Smooth muscle cell (in vitro differentiated cells): ENCODE results near the gene MAP2K1. TPM values are rescaled to one million over a fixed set of nuclear protein-coding genes. Genes with fewer than 3 reads are reported as not detected.
A peak's percentile ranks its signal among the peaks of the same experiment; 100 is the strongest.

Source experiments
- DNase-seq: peaks from one replicate; lab custom pipeline; 2025; ENCODE audit not compliant: unreplicated experiment; lab: John Stamatoyannopoulos, UW
- H2AFZ ChIP-seq: fragments of 200-600 bp; sonication (generic); 2 replicates; pipeline ENCODE4 v1.6.0; 2016; ENCODE audit warnings: antibody characterized with exemption, low read depth, mild to moderate bottlenecking
- H3F3A ChIP-seq: fragments of 200-600 bp; sonication (generic); 2 replicates; pipeline ENCODE4 v1.6.0; 2017; ENCODE audit warnings: antibody characterized with exemption, low read depth
- H3K27ac ChIP-seq: fragments of 200-600 bp; sonication (generic); 2 replicates; pipeline ENCODE4 v1.5.1; 2016; ENCODE audit warnings: low read depth, mild to moderate bottlenecking
- H3K27me3 ChIP-seq: fragments of 200-600 bp; sonication (generic); 2 replicates; pipeline ENCODE4 v1.6.1; 2016; ENCODE audit warnings: low read depth, mild to moderate bottlenecking
- H3K36me3 ChIP-seq: fragments of 200-600 bp; sonication (generic); 2 replicates; pipeline ENCODE4 v1.5.1; 2016; ENCODE audit warnings: low read depth
- H3K4me1 ChIP-seq: fragments of 200-600 bp; sonication (generic); 2 replicates; pipeline ENCODE4 v1.5.1; 2016; ENCODE audit warnings: low read depth
- H3K4me2 ChIP-seq: fragments of 200-600 bp; sonication (generic); 2 replicates; pipeline ENCODE4 v1.6.0; 2016; ENCODE audit warnings: mild to moderate bottlenecking
- H3K4me3 ChIP-seq: fragments of 200-600 bp; sonication (generic); 2 replicates; pipeline ENCODE4 v1.5.1; 2016; ENCODE audit warnings: mild to moderate bottlenecking
- H3K79me2 ChIP-seq: fragments of 200-600 bp; sonication (generic); 2 replicates; pipeline ENCODE4 v1.6.0; 2016; ENCODE audit warnings: low read depth, mild to moderate bottlenecking
- H3K9ac ChIP-seq: fragments of 200-600 bp; sonication (generic); 2 replicates; pipeline ENCODE4 v1.6.0; 2016; ENCODE audit warnings: low read depth
- H3K9me3 ChIP-seq: fragments of 200-600 bp; sonication (generic); replicated peaks from 2 replicates; pipeline ENCODE4 v1.5.1; 2016; ENCODE audit warnings: low read depth
- H4K20me1 ChIP-seq: fragments of 200-600 bp; sonication (generic); 2 replicates; pipeline ENCODE4 v1.6.0; 2016; ENCODE audit warnings: low read depth
- CTCF ChIP-seq: fragments of 200-600 bp; sonication (generic); IDR thresholded peaks from 2 replicates; pipeline ENCODE4 v1.5.1; 2017; ENCODE audit warnings: borderline replicate concordance, mild to moderate bottlenecking, antibody characterized with exemption; ENCODE audit not compliant: insufficient read depth, poor library complexity, severe bottlenecking
- WGBS: methylation state at CpG from one replicate; pipeline ENCODE4 v1.1.7; 2016; ENCODE audit warnings: low lambda C conversion rate; 5-methylcytosine and 5-hydroxymethylcytosine counted together
- polyA plus RNA-seq: library from polyadenylated mRNA; unstranded; fragments of >200 nt; fragmentation: Nextera tagmentation; extraction: Ambion mirVana; gene quantifications from 2 replicates; pipeline ENCODE4 v1.2.1, GENCODE V29; 2016
- total RNA-seq: library from RNA; depleted of rRNA; stranded (reverse); fragments of >200 nt; gene quantifications from 2 replicates; pipeline ENCODE4 v1.2.3, GENCODE V29; 2014

The MAP2K1 gene
- total and polyA plus RNA-seq, 2 experiments from 2014 or later: 50.4 to 62.9 TPM

- H2AFZ ChIP-seq: peak overlapping the region; percentile 60
- peaks cover 9% of the 10 kb centered on the region for H3K4me1 ChIP-seq
- H3K79me2 ChIP-seq: peaks cover 50% of the 10 kb centered on the region
- H3K4me3 ChIP-seq: peak overlapping the region; percentile 63
- no peaks in the 10 kb centered on the region for H3K27me3 ChIP-seq
- peaks cover 50% of the 10 kb centered on the region for H4K20me1 ChIP-seq
- H3F3A ChIP-seq: no peaks in the 10 kb centered on the region
- no peaks in the 10 kb centered on the region for H3K36me3 ChIP-seq
- peak overlapping the region; percentile 86 for H3K4me2 ChIP-seq
- DNase-seq: peak; percentile 60
- WGBS: 1% methylated on average over 48 of the region's 62 CpGs
- H3K9me3 ChIP-seq: no peaks in the 10 kb centered on the region
- no peak for TF ChIP-seq CTCF
- H3K9ac ChIP-seq: peak overlapping the region; percentile 92
- peak overlapping the region; percentile 91 for H3K27ac ChIP-seq
Observed at GRCh38 chr15:66387163-66388042, 691 bp downstream of the MAP2K1 start.

DNA sequence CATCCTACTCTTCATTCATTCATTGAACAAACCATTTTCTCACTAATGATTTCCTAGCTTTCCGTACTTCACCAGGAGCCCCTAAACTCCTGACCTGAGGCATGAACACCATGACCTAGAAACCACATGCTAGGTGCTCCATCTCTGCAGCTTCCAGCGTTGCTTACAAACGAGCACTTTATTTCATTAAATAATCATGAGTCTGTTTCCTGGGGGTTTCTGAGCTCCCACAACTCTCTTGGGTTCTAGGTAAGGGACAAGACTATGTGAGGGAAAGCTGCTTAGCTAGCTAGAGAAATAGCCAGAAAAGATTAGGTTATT lies 1.3 kb downstream of the MAP2K1 start:
- DNase-seq: no peak
- H2AFZ ChIP-seq: no peak overlapping the region
- peaks cover 9% of the 10 kb centered on the region for H3K4me1 ChIP-seq
- WGBS: 33% methylated on average over 3 of the region's 3 CpGs
- H4K20me1 ChIP-seq: peaks cover 56% of the 10 kb centered on the region
- no peaks in the 10 kb centered on the region for H3K9me3 ChIP-seq
- H3K36me3 ChIP-seq: no peaks in the 10 kb centered on the region
- no peaks in the 10 kb centered on the region for H3K27me3 ChIP-seq
- no peak for TF ChIP-seq CTCF
- peaks cover 56% of the 10 kb centered on the region for H3K79me2 ChIP-seq
- H3K4me3 ChIP-seq: peak overlapping the region; percentile 63
- H3K4me2 ChIP-seq: peak overlapping the region; percentile 86
- peak overlapping the region; percentile 91 for H3K27ac ChIP-seq
- H3K9ac ChIP-seq: peak overlapping the region; percentile 92
- no peaks in the 10 kb centered on the region for H3F3A ChIP-seq

- no peak overlapping the region for H3K9ac ChIP-seq
- H3K27me3 ChIP-seq: no peaks in the 10 kb centered on the region
Observed at GRCh38 chr15:66388576-66388975, 1.9 kb downstream of the MAP2K1 start.

More at GRCh38 chr15:66388576-66388975, 1.9 kb downstream of the MAP2K1 start:
- H3K4me1 ChIP-seq: peaks cover 9% of the 10 kb centered on the region
- H3K4me2 ChIP-seq: peak overlapping the region; percentile 86
- no peak overlapping the region for H2AFZ ChIP-seq
- no peaks in the 10 kb centered on the region for H3K36me3 ChIP-seq
- peak overlapping the region; percentile 63 for H3K4me3 ChIP-seq
- H3K79me2 ChIP-seq: peaks cover 62% of the 10 kb centered on the region
- DNase-seq: no peak
- no peaks in the 10 kb centered on the region for H3F3A ChIP-seq
- peaks cover 61% of the 10 kb centered on the region for H4K20me1 ChIP-seq
- H3K27ac ChIP-seq: no peak overlapping the region
- no peaks in the 10 kb centered on the region for H3K9me3 ChIP-seq
- WGBS: 87% methylated on average over 5 of the region's 5 CpGs
- no peak for TF ChIP-seq CTCF
